Mucosa of rectum (tissue), 2 donors: ENCODE measurements around the gene BBS7.

Experiments
- H3K27ac ChIP-seq, 2 donors: one replicate each; pipeline ENCODE4 v1.7.0; 2013; ENCODE audit warnings: inconsistent platforms in 2 of 2, low read depth in 2 of 2, low read length in 2 of 2
- H3K27me3 ChIP-seq, 2 donors: one replicate each; pipeline ENCODE4 v1.7.0; 2013; ENCODE audit warnings: low read length in 2 of 2; ENCODE audit not compliant: control insufficient read depth in 2 of 2, insufficient read depth in 2 of 2
- H3K36me3 ChIP-seq, 2 donors: one replicate each; pipeline ENCODE4 v1.7.0; 2013; ENCODE audit warnings: low read length in 2 of 2; ENCODE audit not compliant: control insufficient read depth in 2 of 2, insufficient read depth in 2 of 2
- H3K4me1 ChIP-seq, 2 donors: one replicate each; pipeline ENCODE4 v1.7.0; 2013; ENCODE audit warnings: low read length in 2 of 2, mild to moderate bottlenecking in 1 of 2; ENCODE audit not compliant: control insufficient read depth in 2 of 2, insufficient read depth in 2 of 2
- H3K4me3 ChIP-seq, 2 donors: one replicate each; pipeline ENCODE4 v1.7.0; 2013; ENCODE audit warnings: low read length in 2 of 2
- H3K9ac ChIP-seq, 2 donors: one replicate each; pipeline ENCODE4 v1.7.0; 2013; ENCODE audit warnings: low read length in 2 of 2, low read depth in 1 of 2, mild to moderate bottlenecking in 1 of 2
- H3K9me3 ChIP-seq, 2 donors: one replicate each; pipeline ENCODE4 v1.7.0; 2013; ENCODE audit warnings: low read length in 2 of 2; ENCODE audit not compliant: control insufficient read depth in 2 of 2
- donor health status: healthy.
- donor health status: Normal muscosa, but diverticular disease.

BBS7 gene

GRCh38 chr4:121796283-121796682 lies 74.0 kb downstream of the BBS7 start:
- Histone ChIP-seq H3K27me3 (peaks cover 0 to 2% of the 10 kb centered on the region in 2 donors), H3K4me3 (no peak overlapping the region), H3K9ac (no peak overlapping the region), H3K4me1 (no peaks in the 10 kb centered on the region), H3K9me3 (no peaks in the 10 kb centered on the region), H3K36me3 (no peaks in the 10 kb centered on the region), H3K27ac (no peak overlapping the region)

- no peak overlapping the region for H3K4me3 ChIP-seq
- H3K4me1 ChIP-seq = no peaks in the 10 kb centered on the region
- H3K27me3 ChIP-seq = no peaks in the 10 kb centered on the region
- H3K27ac ChIP-seq = no peak overlapping the region
- H3K9ac ChIP-seq = no peak overlapping the region
- H3K9me3 ChIP-seq = no peaks in the 10 kb centered on the region
- no peaks in the 10 kb centered on the region for H3K36me3 ChIP-seq
These were observed 75.6 kb downstream of the BBS7 start for GRCh38 chr4:121794505-121795188.

GRCh38 chr4:121792966-121793365 lies 77.3 kb downstream of the BBS7 start:
- Histone ChIP-seq H3K4me1 (no peaks in the 10 kb centered on the region), H3K27me3 (no peaks in the 10 kb centered on the region), H3K9me3 (no peaks in the 10 kb centered on the region), H3K4me3 (no peak overlapping the region), H3K9ac (no peak overlapping the region), H3K36me3 (no peaks in the 10 kb centered on the region), H3K27ac (no peak overlapping the region)

GRCh38 chr4:121791481-121791880 lies 78.8 kb downstream of the BBS7 start:
- H3K4me3 ChIP-seq = no peak overlapping the region
- H3K9ac ChIP-seq = no peak overlapping the region
- H3K27ac ChIP-seq = no peak overlapping the region
- H3K9me3 ChIP-seq = no peaks in the 10 kb centered on the region
- H3K36me3 ChIP-seq = no peaks in the 10 kb centered on the region
- H3K27me3 ChIP-seq = no peaks in the 10 kb centered on the region
- no peaks in the 10 kb centered on the region for H3K4me1 ChIP-seq

- Histone ChIP-seq H3K4me3 (no peak overlapping the region), H3K9me3 (no peaks in the 10 kb centered on the region), H3K27me3 (no peaks in the 10 kb centered on the region), H3K27ac (no peak overlapping the region), H3K4me1 (no peaks in the 10 kb centered on the region), H3K36me3 (no peaks in the 10 kb centered on the region), H3K9ac (no peak overlapping the region)
These were observed 79.3 kb downstream of the BBS7 start for GRCh38 chr4:121790976-121791375.

- Histone ChIP-seq H3K27me3 (no peaks in the 10 kb centered on the region), H3K36me3 (no peaks in the 10 kb centered on the region), H3K9me3 (no peaks in the 10 kb centered on the region), H3K9ac (no peak overlapping the region), H3K4me1 (no peaks in the 10 kb centered on the region), H3K4me3 (no peak overlapping the region), H3K27ac (no peak overlapping the region)
These were observed 80.1 kb downstream of the BBS7 start for GRCh38 chr4:121789960-121790829.

GRCh38 chr4:121789455-121789854 lies 80.8 kb downstream of the BBS7 start:
- Histone ChIP-seq H3K4me1 (no peaks in the 10 kb centered on the region), H3K27me3 (no peaks in the 10 kb centered on the region), H3K36me3 (no peaks in the 10 kb centered on the region), H3K4me3 (no peak overlapping the region), H3K9me3 (no peaks in the 10 kb centered on the region), H3K27ac (no peak overlapping the region), H3K9ac (no peak overlapping the region)

GRCh38 chr4:121788896-121789295 lies 81.4 kb downstream of the BBS7 start:
- no peak overlapping the region for H3K9ac ChIP-seq
- no peaks in the 10 kb centered on the region for H3K9me3 ChIP-seq

GRCh38 chr4:121786221-121786620 lies 84.1 kb downstream of the BBS7 start:
- Histone ChIP-seq H3K27ac (no peak overlapping the region), H3K4me1 (no peaks in the 10 kb centered on the region), H3K9me3 (no peaks in the 10 kb centered on the region), H3K36me3 (no peaks in the 10 kb centered on the region), H3K27me3 (no peaks in the 10 kb centered on the region), H3K9ac (no peak overlapping the region), H3K4me3 (no peak overlapping the region)

More at GRCh38 chr4:121788896-121789295, 81.4 kb downstream of the BBS7 start:
- Histone ChIP-seq H3K4me1 (no peaks in the 10 kb centered on the region), H3K27ac (no peak overlapping the region), H3K27me3 (no peaks in the 10 kb centered on the region), H3K4me3 (no peak overlapping the region), H3K36me3 (no peaks in the 10 kb centered on the region)

GRCh38 chr4:121785479-121785878 lies 84.8 kb downstream of the BBS7 start:
- peaks cover 0 to 2% of the 10 kb centered on the region in 2 donors for H3K27me3 ChIP-seq
- H3K4me3 ChIP-seq = no peak overlapping the region
- H3K36me3 ChIP-seq = no peaks in the 10 kb centered on the region
- H3K9ac ChIP-seq = no peak overlapping the region
- H3K9me3 ChIP-seq = no peaks in the 10 kb centered on the region
- no peaks in the 10 kb centered on the region for H3K4me1 ChIP-seq
- no peak overlapping the region for H3K27ac ChIP-seq
